ENCODE data around the gene OCA2. TPM values are rescaled to one million over a fixed set of nuclear protein-coding genes. Genes with fewer than 3 reads are reported as not detected.

Gene OCA2
- total RNA-seq, 1 donor from 2014 or later = 2.8 TPM

GRCh38 chr15:27937851-27938250 is 161.3 kb downstream of the OCA2 start:
- no peak for TF ChIP-seq CTCF (conservative IDR thresholded peaks at IDR 0.05)
- Mint-ChIP-seq H3K27ac (no peak overlapping the region), H3K4me3 (no peak overlapping the region), H3K4me1 (ENCODE audit: unreplicated experiment) (peaks cover 7% of the 10 kb centered on the region), H3K27me3 (peaks cover 21% of the 10 kb centered on the region), H3K9me3 (peaks cover 7% of the 10 kb centered on the region), H3K36me3 (peaks cover 3% of the 10 kb centered on the region)
- no peak for DNase-seq (ENCODE audit: extremely low spot score, unreplicated experiment)

DNA sequence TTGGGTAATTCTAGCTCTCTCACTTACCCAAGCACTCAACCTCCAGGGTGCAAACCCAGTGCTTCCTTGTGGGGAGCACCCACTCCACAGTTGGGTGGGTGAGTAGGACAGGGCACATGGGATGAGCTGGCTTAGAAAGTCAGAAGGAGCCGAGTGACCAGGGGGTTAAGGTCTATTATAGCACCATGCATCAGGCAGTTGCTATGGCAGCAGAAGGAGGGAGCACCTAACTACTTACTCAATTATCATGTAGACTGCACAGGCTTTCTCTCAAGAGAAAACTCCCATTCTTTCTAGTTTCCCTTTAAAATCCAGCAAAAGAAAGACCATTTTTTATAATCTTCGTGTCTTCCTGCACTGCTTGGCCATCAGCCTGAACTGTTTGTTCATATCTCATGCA is 163.0 kb downstream of the OCA2 start:
- no peak overlapping the region for H3K27ac Mint-ChIP-seq
- no peak overlapping the region for H3K4me3 Mint-ChIP-seq
- peaks cover 7% of the 10 kb centered on the region for H3K4me1 Mint-ChIP-seq (ENCODE audit: unreplicated experiment)
- H3K9me3 Mint-ChIP-seq = peaks cover 14% of the 10 kb centered on the region
- H3K27me3 Mint-ChIP-seq = peaks cover 21% of the 10 kb centered on the region
- H3K36me3 Mint-ChIP-seq = peaks cover 3% of the 10 kb centered on the region
- TF ChIP-seq CTCF (conservative IDR thresholded peaks at IDR 0.05) = no peak
- no peak for DNase-seq (ENCODE audit: extremely low spot score, unreplicated experiment)

DNA sequence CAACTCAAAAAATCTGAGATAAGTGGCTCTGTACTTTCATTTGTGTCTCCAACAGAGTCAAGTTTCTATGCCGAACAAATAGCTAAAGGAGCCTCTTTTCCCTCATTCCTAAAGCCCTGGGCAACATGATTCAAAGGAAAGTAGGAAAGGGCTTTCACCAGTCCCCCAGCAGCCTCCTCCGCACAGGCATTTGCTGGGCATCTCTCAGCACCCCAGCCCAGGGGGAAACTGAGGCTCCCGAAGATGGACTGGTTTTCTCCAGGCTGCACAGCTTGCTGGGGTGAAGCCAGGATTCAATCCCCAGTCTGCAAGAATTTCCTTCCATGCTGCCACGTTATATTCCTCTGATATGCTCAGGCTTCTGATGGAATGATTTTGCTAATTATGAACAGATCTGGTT is 163.8 kb downstream of the OCA2 start:
- Mint-ChIP-seq H3K4me1 (ENCODE audit: unreplicated experiment) (peaks cover 7% of the 10 kb centered on the region), H3K36me3 (peaks cover 3% of the 10 kb centered on the region), H3K27me3 (peaks cover 21% of the 10 kb centered on the region), H3K4me3 (no peak overlapping the region), H3K9me3 (peaks cover 14% of the 10 kb centered on the region), H3K27ac (no peak overlapping the region)
- no peak for DNase-seq (ENCODE audit: extremely low spot score, unreplicated experiment)
- no peak for TF ChIP-seq CTCF (conservative IDR thresholded peaks at IDR 0.05)

GRCh38 chr15:27934782-27935181 is 164.3 kb downstream of the OCA2 start:
- TF ChIP-seq CTCF (conservative IDR thresholded peaks at IDR 0.05) = no peak
- H3K4me3 Mint-ChIP-seq = no peak overlapping the region
- peaks cover 7% of the 10 kb centered on the region for H3K4me1 Mint-ChIP-seq (ENCODE audit: unreplicated experiment)
- no peak for DNase-seq (ENCODE audit: extremely low spot score, unreplicated experiment)
- H3K27ac Mint-ChIP-seq = no peak overlapping the region
- peaks cover 21% of the 10 kb centered on the region for H3K27me3 Mint-ChIP-seq
- peaks cover 14% of the 10 kb centered on the region for H3K9me3 Mint-ChIP-seq
- H3K36me3 Mint-ChIP-seq = peaks cover 3% of the 10 kb centered on the region

DNA sequence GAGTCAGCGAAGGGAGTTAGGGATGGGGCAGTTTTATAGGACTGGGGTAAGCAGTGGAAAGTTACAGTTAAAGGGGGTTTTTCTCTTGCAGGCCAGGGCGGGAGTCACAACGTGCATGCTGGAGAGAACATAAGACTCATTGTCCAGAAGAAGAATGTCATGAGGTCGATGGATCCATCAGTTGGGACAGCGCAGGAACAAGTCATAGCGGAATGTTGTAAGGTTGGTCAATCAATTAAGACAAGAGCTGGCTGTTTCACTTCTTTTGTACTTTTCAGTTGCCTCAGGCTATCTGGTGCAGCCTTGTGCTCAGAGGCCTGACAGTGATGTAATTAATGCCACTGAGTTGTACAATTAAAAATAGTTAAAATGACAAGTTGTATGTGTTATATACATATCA is 165.6 kb downstream of the OCA2 start:
- Mint-ChIP-seq H3K9me3 (peaks cover 14% of the 10 kb centered on the region), H3K27ac (no peak overlapping the region), H3K4me1 (ENCODE audit: unreplicated experiment) (peaks cover 7% of the 10 kb centered on the region), H3K27me3 (peaks cover 21% of the 10 kb centered on the region), H3K36me3 (peaks cover 3% of the 10 kb centered on the region), H3K4me3 (no peak overlapping the region)
- no peak for DNase-seq (ENCODE audit: extremely low spot score, unreplicated experiment)
- TF ChIP-seq CTCF (conservative IDR thresholded peaks at IDR 0.05) = no peak

GRCh38 chr15:27932600-27932999 is 166.5 kb downstream of the OCA2 start:
- H3K4me1 Mint-ChIP-seq (ENCODE audit: unreplicated experiment) = peaks cover 7% of the 10 kb centered on the region
- peaks cover 3% of the 10 kb centered on the region for H3K36me3 Mint-ChIP-seq
- DNase-seq (ENCODE audit: extremely low spot score, unreplicated experiment) = no peak
- H3K9me3 Mint-ChIP-seq = peaks cover 14% of the 10 kb centered on the region
- no peak overlapping the region for H3K27ac Mint-ChIP-seq
- H3K27me3 Mint-ChIP-seq = peaks cover 21% of the 10 kb centered on the region
- no peak overlapping the region for H3K4me3 Mint-ChIP-seq
- no peak for TF ChIP-seq CTCF (conservative IDR thresholded peaks at IDR 0.05)

All from type B pancreatic cell (in vitro differentiated cells).